Stimulated activated CD4-positive, alpha-beta T cell treated with anti-CD3 and anti-CD28 coated beads, TNF-alpha, amount 100 ng/mL, for 48 hours (primary cell): ENCODE measurements around the gene CCL23.

ENCODE experiments used
- DNase-seq, 3 donors: peaks; one replicate each; pipeline ENCODE4 v3.0.0-alpha.2; 2020; ENCODE audit warnings: low read depth in 3 of 3

CCL23 gene

GRCh38 chr17:35969558-35970380 is 48.0 kb downstream of the CCL23 start:
- peak; percentile 33 to 64 (median 58) for DNase-seq

- DNase-seq: no peak
Observed at GRCh38 chr17:35968520-35969054, 49.2 kb downstream of the CCL23 start.

DNA sequence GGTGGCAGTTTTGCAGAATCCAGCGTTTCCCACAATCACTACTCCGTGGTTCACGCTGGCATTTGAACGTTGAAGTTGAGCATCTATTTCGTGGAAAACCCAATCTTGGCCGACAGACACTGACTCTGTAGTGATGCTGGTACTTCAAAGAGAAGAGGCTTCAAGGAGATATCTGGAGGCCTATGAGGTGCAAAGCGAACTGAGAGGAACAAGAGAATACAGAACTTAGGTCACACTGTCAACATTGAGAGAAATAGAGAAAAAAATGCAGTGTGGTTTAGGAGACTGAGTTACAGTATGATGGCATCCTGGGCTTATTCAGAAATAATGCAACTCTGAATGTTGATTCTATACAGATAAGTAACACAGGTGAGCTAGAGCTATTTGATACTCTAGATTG is 52.5 kb downstream of the CCL23 start:
- no peak for DNase-seq

DNA sequence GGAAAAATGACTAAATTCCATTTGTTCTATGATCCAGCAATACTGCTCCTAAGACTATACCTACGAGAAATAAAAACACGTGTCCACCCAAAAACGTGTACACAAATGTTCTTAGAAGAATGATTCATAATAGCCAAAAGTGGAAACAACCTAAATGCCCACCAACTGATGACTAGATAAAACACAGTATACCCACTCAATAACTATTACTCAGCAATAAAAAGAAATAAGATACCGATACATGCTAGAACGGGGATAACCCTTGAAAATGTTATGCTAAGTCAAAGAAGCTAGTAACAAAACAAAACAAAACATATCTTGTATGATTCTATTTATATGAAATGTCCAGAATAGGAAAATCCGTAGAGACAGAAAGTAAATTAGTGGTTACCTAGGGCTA is 54.1 kb downstream of the CCL23 start:
- DNase-seq: no peak
